B cell (primary cell): ENCODE measurements around the gene MSH3. TPM values are rescaled to one million over a fixed set of nuclear protein-coding genes. Genes with fewer than 3 reads are reported as not detected.

ENCODE experiments used
- ATAC-seq: fragments of 200-7000 bp; cut with Tn5 transposase; one replicate; pipeline ENCODE4 v1.10.0; 2021; ENCODE audit warnings: low read depth, mild to moderate bottlenecking, moderate number of reproducible peaks, moderate library complexity
- CTCF ChIA-PET: fragments of 350-600 bp; sonication (Branson Sonifier 250); formaldehyde crosslinking; loops from one replicate; lab custom pipeline; 2021; ENCODE audit warnings: antibody characterized with exemption, inconsistent platforms; lab: Charles Lee
- POLR2A ChIA-PET: fragments of 350-600 bp; sonication (Branson Sonifier 250); formaldehyde crosslinking; loops from one replicate; lab custom pipeline; 2021; ENCODE audit warnings: antibody characterized with exemption; lab: Charles Lee
- DNase-seq: peaks from one replicate; pipeline ENCODE4 v3.0.0; 2013
- H2AFZ ChIP-seq: 2 replicates; pipeline ENCODE4 v1.6.1; 2012; ENCODE audit warnings: mild to moderate bottlenecking, low read depth, low read length; ENCODE audit not compliant: insufficient read depth, poor library complexity, severe bottlenecking
- H3K27ac ChIP-seq, 2 donors: 1 replicate in 1 of 2; 2 replicates in 1 of 2; pipeline ENCODE4 v1.5.1; 2012 to 2013; ENCODE audit warnings: low read length in 2 of 2, mild to moderate bottlenecking in 2 of 2, moderate library complexity in 1 of 2
- H3K27me3 ChIP-seq, 4 experiments: fragments of 200-600 bp in 1 of 4; sonication (generic) in 1 of 4; replicated peaks in 1 of 4; 1 replicate in 2 of 4; 2 replicates in 2 of 4; pipeline versions ENCODE4 v1.6.1 to v1.7.0; 2013 to 2016; ENCODE audit warnings: low read length in 3 of 4, mild to moderate bottlenecking in 2 of 4, mixed read lengths in 1 of 4, moderate library complexity in 1 of 4; ENCODE audit not compliant: insufficient read depth in 4 of 4, control insufficient read depth in 3 of 4; ENCODE audit errors: control extremely low read depth in 1 of 4
- H3K36me3 ChIP-seq, 2 experiments: replicated peaks in 1 of 2; 1 replicate in 1 of 2; 2 replicates in 1 of 2; pipeline versions ENCODE4 v1.6.1 to v1.7.1; 2013; ENCODE audit warnings: low read length in 1 of 2; ENCODE audit not compliant: insufficient read depth in 2 of 2, control insufficient read depth in 1 of 2; ENCODE audit errors: control extremely low read depth in 1 of 2, extremely low read depth in 1 of 2
- H3K4me1 ChIP-seq, 2 donors: fragments of 200-600 bp in 1 of 2; sonication (generic) in 1 of 2; 1 replicate in 1 of 2; 2 replicates in 1 of 2; pipeline versions ENCODE4 v1.5.1 to v1.6.1; 2013 to 2017; ENCODE audit warnings: low read length in 2 of 2; ENCODE audit not compliant: control insufficient read depth in 2 of 2, insufficient read depth in 2 of 2
- H3K4me2 ChIP-seq: replicated peaks from 2 replicates; pipeline ENCODE3; 2012; ENCODE audit warnings: mild to moderate bottlenecking, low read depth, low read length; ENCODE audit not compliant: poor library complexity, severe bottlenecking
- H3K4me3 ChIP-seq, 5 experiments: fragments of 200-600 bp in 1 of 5; sonication (generic) in 1 of 5; 1 replicate in 3 of 5; 2 replicates in 2 of 5; pipeline versions ENCODE4 v1.5.1 to v1.7.0; 2011 to 2016; ENCODE audit warnings: low read length in 4 of 5, mild to moderate bottlenecking in 4 of 5, low read depth in 2 of 5, control low read depth in 1 of 5, moderate library complexity in 1 of 5; ENCODE audit not compliant: insufficient read depth in 1 of 5; ENCODE audit errors: control extremely low read depth in 1 of 5, extremely low read depth in 1 of 5
- H3K79me2 ChIP-seq: fragments of 200-600 bp; sonication (generic); one replicate; pipeline ENCODE4 v1.6.0; 2016; ENCODE audit warnings: low read length; ENCODE audit not compliant: control insufficient read depth, insufficient read depth
- H3K9ac ChIP-seq: fragments of 200-600 bp; sonication (generic); 2 replicates; pipeline ENCODE4 v1.6.1; 2017; ENCODE audit warnings: mild to moderate bottlenecking, low read length, moderate library complexity
- H3K9me3 ChIP-seq, 3 donors: one replicate each; pipeline versions ENCODE4 v1.6.1 to v1.7.1; 2013; ENCODE audit warnings: low read length in 2 of 3; ENCODE audit not compliant: control insufficient read depth in 2 of 3, insufficient read depth in 1 of 3; ENCODE audit errors: control extremely low read depth in 1 of 3
- H4K20me1 ChIP-seq: 2 replicates; pipeline ENCODE4 v1.6.0; 2012; ENCODE audit warnings: mild to moderate bottlenecking, low read length; ENCODE audit not compliant: insufficient read depth, control insufficient read depth, poor library complexity, severe bottlenecking
- H3K27ac Mint-ChIP-seq: one replicate; pipeline ENCODE4 v1.8.0; 2021; ENCODE audit warnings: mixed read lengths
- H3K27me3 Mint-ChIP-seq: one replicate; pipeline ENCODE4 v1.8.0; 2021; ENCODE audit warnings: mixed read lengths
- H3K4me1 Mint-ChIP-seq: one replicate; pipeline ENCODE4 v1.8.0; 2021; ENCODE audit warnings: mixed read lengths
- H3K4me3 Mint-ChIP-seq: one replicate; pipeline ENCODE4 v1.8.0; 2021; ENCODE audit warnings: mixed read lengths
- H3K9me3 Mint-ChIP-seq: one replicate; pipeline ENCODE4 v1.8.0; 2022; ENCODE audit warnings: mixed read lengths; ENCODE audit not compliant: insufficient read depth
- EZH2 ChIP-seq: IDR thresholded peaks from 2 replicates; pipeline ENCODE4 v1.6.1; 2012; ENCODE audit warnings: borderline replicate concordance, low read depth, mild to moderate bottlenecking, moderate library complexity, low read length; ENCODE audit not compliant: insufficient read depth, poor library complexity, severe bottlenecking
- WGBS: methylation state at CpG from one replicate; pipeline ENCODE4 v1.1.5; 2013; ENCODE audit warnings: missing lambda C conversion rate; ENCODE audit not compliant: insufficient coverage; 5-methylcytosine and 5-hydroxymethylcytosine counted together
- intact Hi-C: fragments of 100-400 bp; cut with micrococcal nuclease; formaldehyde crosslinking; loops from one replicate; pipeline ENCODE4 v1.10.0; 2022
- polyA plus RNA-seq: library from polyadenylated mRNA; depleted of rRNA; stranded (reverse); fragments of >200 nt; gene quantifications from 2 replicates; pipeline ENCODE4 v1.2.3, GENCODE V29; 2012
- total RNA-seq, 2 donors: library from RNA; stranded (reverse); fragments of 120-200 nt in 1 of 2; gene quantifications; 1 replicate in 1 of 2; 2 replicates in 1 of 2; pipeline versions ENCODE4 v1.2.3 to v1.2.4, GENCODE V29; 2013 to 2022
- TF ChIP-seq, protein P1 (sequence below): fragments of 200-600 bp; IDR thresholded peaks from one replicate; pipeline ENCODE4 v1.8.0; 2022; ENCODE audit warnings: antibody characterized with exemption, mild to moderate bottlenecking

Gene MSH3
- total and polyA plus RNA-seq, 2 donors (not counting 1 experiment from before 2014, with no cell fraction given), result 3.5 to 26.3 TPM

DNA sequence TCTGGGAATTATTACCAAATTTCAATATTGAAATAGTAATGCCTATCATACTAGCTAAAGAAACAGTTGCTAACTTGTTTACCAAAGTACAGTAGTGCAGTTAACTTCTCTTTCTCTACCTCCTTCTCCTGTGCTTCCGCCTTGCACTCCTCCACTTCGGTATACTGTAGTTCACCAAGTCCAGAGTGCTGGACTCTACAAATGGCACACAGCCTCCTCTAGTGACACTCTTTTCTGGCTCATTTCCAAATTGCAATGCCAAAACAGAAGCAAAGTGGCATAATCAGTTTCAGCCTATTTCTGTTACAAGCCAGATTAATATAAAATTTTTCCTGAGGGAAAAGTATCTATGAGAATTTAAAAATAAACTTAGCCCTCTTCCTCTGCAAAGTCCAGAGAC lies 219.7 kb downstream of the MSH3 start:
- H3K27me3 ChIP-seq, result no peaks in the 10 kb centered on the region
- ChIA-PET POLR2A (no interaction called here), CTCF (no interaction called here)
- H3K9me3 Mint-ChIP-seq, result no peaks in the 10 kb centered on the region
- peaks cover 10 to 18% of the 10 kb centered on the region in 2 experiments for H3K36me3 ChIP-seq
- no peaks in the 10 kb centered on the region for H4K20me1 ChIP-seq
- DNase-seq, result no peak
- no peak overlapping the region for H3K27ac ChIP-seq
- H3K4me1 Mint-ChIP-seq, result no peaks in the 10 kb centered on the region
- no peaks in the 10 kb centered on the region for H3K27me3 Mint-ChIP-seq
- H3K4me3 Mint-ChIP-seq, result no peak overlapping the region
- TF ChIP-seq, protein P1, sequence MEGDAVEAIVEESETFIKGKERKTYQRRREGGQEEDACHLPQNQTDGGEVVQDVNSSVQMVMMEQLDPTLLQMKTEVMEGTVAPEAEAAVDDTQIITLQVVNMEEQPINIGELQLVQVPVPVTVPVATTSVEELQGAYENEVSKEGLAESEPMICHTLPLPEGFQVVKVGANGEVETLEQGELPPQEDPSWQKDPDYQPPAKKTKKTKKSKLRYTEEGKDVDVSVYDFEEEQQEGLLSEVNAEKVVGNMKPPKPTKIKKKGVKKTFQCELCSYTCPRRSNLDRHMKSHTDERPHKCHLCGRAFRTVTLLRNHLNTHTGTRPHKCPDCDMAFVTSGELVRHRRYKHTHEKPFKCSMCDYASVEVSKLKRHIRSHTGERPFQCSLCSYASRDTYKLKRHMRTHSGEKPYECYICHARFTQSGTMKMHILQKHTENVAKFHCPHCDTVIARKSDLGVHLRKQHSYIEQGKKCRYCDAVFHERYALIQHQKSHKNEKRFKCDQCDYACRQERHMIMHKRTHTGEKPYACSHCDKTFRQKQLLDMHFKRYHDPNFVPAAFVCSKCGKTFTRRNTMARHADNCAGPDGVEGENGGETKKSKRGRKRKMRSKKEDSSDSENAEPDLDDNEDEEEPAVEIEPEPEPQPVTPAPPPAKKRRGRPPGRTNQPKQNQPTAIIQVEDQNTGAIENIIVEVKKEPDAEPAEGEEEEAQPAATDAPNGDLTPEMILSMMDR, result no peak
- TF ChIP-seq EZH2, result no peak
- H3K4me1 ChIP-seq, result no peaks in the 10 kb centered on the region
- no peak overlapping the region for H3K27ac Mint-ChIP-seq
- no peak for ATAC-seq
- no peak overlapping the region for H3K9ac ChIP-seq
- WGBS, result 95% methylated on average over 2 of the region's 2 CpGs
- H3K79me2 ChIP-seq, result no peaks in the 10 kb centered on the region
- no peak overlapping the region for H2AFZ ChIP-seq
- intact Hi-C loops, result no loop called here
- no peak overlapping the region for H3K4me3 ChIP-seq
- H3K9me3 ChIP-seq, result no peaks in the 10 kb centered on the region
- no peak overlapping the region for H3K4me2 ChIP-seq

DNA sequence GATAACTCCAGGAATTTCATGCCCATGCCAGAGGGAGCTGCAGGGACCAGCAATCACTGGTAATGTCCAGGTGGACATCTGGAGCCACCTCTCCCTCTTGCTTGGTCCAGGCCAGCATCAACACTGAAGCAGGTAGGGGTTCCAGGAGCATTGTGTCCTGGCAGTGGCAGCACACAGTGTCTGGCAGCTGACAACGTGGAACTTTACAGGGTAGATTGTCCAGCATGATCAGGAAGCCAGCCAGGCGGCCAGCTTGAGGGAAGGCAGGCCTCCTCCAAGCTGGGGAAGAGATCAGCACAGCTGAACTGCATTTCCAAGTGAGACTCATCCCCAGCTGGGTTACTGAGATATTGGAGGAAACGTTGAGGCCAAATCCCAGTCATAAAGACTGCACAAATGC lies 223.1 kb downstream of the MSH3 start:
- CTCF ChIA-PET, result interaction anchor here (1.3 kb wide), 1 partner anchor 11 kb away, joined by 3 read pairs; no protein-coding TSS in a partner anchor
- DNase-seq, result no peak
- Histone ChIP-seq H3K27ac (no peak overlapping the region), H3K79me2 (no peaks in the 10 kb centered on the region), H3K9me3 (no peaks in the 10 kb centered on the region), H3K9ac (no peak overlapping the region), H3K36me3 (peaks cover 10 to 18% of the 10 kb centered on the region in 2 experiments), H3K4me1 (no peaks in the 10 kb centered on the region), H2AFZ (no peak overlapping the region), H3K4me2 (no peak overlapping the region), H3K4me3 (no peak overlapping the region), H3K27me3 (no peaks in the 10 kb centered on the region), H4K20me1 (no peaks in the 10 kb centered on the region)
- no peak overlapping the region for H3K27ac Mint-ChIP-seq
- ATAC-seq, result no peak
- intact Hi-C loops, result no loop called here
- no peaks in the 10 kb centered on the region for H3K27me3 Mint-ChIP-seq
- H3K9me3 Mint-ChIP-seq, result no peaks in the 10 kb centered on the region
- H3K4me1 Mint-ChIP-seq, result no peaks in the 10 kb centered on the region
- TF ChIP-seq EZH2, result no peak
- 97% methylated on average over 2 of the region's 3 CpGs for whole genome bisulfite sequencing
- no peak overlapping the region for H3K4me3 Mint-ChIP-seq
- POLR2A ChIA-PET, result no interaction called here
